ENCODE results near the gene ATP13A2. TPM values are rescaled to one million over a fixed set of nuclear protein-coding genes. Genes with fewer than 3 reads are reported as not detected.

ATP13A2 gene
- total RNA-seq, 1 experiment from 2014 or later, result 61.3 TPM

DNA sequence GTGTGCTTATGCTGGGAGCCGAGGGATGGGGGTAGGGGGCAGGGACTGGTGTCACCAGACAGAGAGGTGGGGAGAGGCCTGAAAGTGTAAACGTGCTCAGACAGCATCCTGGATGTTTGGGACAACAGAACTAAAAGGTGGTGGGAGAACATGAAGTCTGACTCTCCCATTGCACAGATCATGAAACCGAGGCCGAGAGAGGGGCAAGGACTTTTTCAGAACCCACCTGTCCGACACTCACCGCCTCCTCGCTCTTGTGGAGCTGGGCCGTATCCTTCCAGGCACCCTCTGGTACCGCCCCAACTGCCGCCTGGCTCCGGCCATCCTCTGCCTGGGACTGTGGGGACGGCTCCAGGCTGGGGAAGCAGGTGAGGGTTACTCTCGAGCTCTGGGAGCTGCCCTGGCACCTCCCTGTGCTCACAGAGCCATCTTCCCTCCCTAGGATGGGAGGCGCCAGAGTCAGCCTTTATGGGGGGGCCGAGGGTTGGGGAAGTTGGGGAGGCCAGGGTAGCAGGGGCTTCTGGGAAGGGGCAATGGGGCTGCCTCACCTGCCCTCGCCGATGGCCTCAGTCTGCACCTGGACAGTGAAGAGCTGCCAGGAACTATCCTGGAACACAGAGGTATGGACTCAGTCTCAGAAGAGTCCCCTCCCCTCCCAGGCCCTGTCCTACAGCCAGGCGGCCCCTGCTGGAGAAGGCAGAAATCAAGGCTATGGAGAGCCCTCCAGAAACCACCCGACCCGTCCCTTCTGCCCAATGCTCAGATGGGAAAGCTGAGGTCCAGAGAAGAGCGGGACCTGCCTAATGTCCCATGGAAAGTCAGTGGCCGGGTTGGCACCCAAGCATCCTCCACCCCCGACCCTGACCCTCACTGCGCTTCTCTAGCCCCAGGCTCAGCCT, 7.0 kb downstream of the ATP13A2 start:
- CTCF ChIA-PET, result interaction anchor here (0.9 to 1.2 kb wide), 2 partner anchors 43 to 53 kb away, joined by 3 to 6 read pairs; no protein-coding TSS in a partner anchor
- no TSS peak for BruUV-seq (replicated peaks)

DNA sequence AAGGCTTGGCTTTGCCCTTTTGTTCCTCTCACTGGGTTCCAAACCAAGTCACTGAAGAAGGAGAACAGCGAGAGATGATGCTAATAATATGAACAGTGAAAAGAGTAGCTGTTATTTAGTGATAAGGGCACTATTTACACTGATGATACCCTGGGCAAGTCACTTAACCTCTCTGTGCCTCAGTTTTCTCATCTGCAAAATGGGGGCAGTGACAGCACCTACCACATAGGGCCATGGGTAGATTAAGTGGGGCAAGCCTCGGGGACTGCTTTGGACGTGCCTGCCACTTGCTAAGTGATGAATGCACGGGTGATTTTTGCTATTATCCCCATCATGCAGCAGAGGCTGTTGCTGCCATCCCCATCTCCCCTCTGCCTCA, 9.2 kb downstream of the ATP13A2 start:
- intact Hi-C loops (cut with micrococcal nuclease), result loop anchor here (2.0 kb wide), 1 partner anchor 52 kb away; no protein-coding TSS in a partner anchor
- Mint-ChIP-seq H3K36me3 (ENCODE audit: insufficient read depth, unreplicated experiment) (peaks cover 52% of the 10 kb centered on the region), H3K9me3 (ENCODE audit: unreplicated experiment) (no peaks in the 10 kb centered on the region), H3K27me3 (ENCODE audit: insufficient read depth, unreplicated experiment) (no peaks in the 10 kb centered on the region), H3K27ac (ENCODE audit: low read depth, unreplicated experiment) (no peak overlapping the region), H3K4me1 (ENCODE audit: insufficient read depth, unreplicated experiment) (peaks cover 8% of the 10 kb centered on the region), H3K4me3 (ENCODE audit: unreplicated experiment) (no peak overlapping the region)
- ChIA-PET CTCF (interaction anchor here (0.6 kb wide), 2 partner anchors 37 to 52 kb away, joined by 3 to 4 read pairs; no protein-coding TSS in a partner anchor), POLR2A (interaction anchor here (0.7 to 0.9 kb wide), 2 partner anchors 21 to 23 kb away, joined by 3 read pairs; no protein-coding TSS in a partner anchor)
- no peak for DNase-seq (ENCODE audit: unreplicated experiment)
- TF ChIP-seq, protein P1, sequence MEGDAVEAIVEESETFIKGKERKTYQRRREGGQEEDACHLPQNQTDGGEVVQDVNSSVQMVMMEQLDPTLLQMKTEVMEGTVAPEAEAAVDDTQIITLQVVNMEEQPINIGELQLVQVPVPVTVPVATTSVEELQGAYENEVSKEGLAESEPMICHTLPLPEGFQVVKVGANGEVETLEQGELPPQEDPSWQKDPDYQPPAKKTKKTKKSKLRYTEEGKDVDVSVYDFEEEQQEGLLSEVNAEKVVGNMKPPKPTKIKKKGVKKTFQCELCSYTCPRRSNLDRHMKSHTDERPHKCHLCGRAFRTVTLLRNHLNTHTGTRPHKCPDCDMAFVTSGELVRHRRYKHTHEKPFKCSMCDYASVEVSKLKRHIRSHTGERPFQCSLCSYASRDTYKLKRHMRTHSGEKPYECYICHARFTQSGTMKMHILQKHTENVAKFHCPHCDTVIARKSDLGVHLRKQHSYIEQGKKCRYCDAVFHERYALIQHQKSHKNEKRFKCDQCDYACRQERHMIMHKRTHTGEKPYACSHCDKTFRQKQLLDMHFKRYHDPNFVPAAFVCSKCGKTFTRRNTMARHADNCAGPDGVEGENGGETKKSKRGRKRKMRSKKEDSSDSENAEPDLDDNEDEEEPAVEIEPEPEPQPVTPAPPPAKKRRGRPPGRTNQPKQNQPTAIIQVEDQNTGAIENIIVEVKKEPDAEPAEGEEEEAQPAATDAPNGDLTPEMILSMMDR (IDR thresholded peaks at IDR 0.05; ENCODE audit: unreplicated experiment), result no peak
- no TSS peak for BruUV-seq (replicated peaks)

More for the DNA sequence above, 7.0 kb downstream of the ATP13A2 start:
- peak overlapping the region; percentile 54 for H3K27ac Mint-ChIP-seq (ENCODE audit: low read depth, unreplicated experiment)
- POLR2A ChIA-PET, result interaction anchor here (0.7 to 1.5 kb wide), 8 partner anchors 8 to 56 kb away, joined by 3 to 8 read pairs (median 6); partner anchors contain the start of genes ATP13A2 and MFAP2
- H3K4me3 Mint-ChIP-seq (ENCODE audit: unreplicated experiment), result no peak overlapping the region
- H3K9me3 Mint-ChIP-seq (ENCODE audit: unreplicated experiment), result no peaks in the 10 kb centered on the region
- peaks cover 35% of the 10 kb centered on the region for H3K36me3 Mint-ChIP-seq (ENCODE audit: insufficient read depth, unreplicated experiment)
- H3K27me3 Mint-ChIP-seq (ENCODE audit: insufficient read depth, unreplicated experiment), result no peaks in the 10 kb centered on the region
- H3K4me1 Mint-ChIP-seq (ENCODE audit: insufficient read depth, unreplicated experiment), result peaks cover 8% of the 10 kb centered on the region
- intact Hi-C loops (cut with micrococcal nuclease), result no loop called here
- no peak for DNase-seq (ENCODE audit: unreplicated experiment)
- TF ChIP-seq, protein P1 (IDR thresholded peaks at IDR 0.05; ENCODE audit: unreplicated experiment), result no peak

DNA sequence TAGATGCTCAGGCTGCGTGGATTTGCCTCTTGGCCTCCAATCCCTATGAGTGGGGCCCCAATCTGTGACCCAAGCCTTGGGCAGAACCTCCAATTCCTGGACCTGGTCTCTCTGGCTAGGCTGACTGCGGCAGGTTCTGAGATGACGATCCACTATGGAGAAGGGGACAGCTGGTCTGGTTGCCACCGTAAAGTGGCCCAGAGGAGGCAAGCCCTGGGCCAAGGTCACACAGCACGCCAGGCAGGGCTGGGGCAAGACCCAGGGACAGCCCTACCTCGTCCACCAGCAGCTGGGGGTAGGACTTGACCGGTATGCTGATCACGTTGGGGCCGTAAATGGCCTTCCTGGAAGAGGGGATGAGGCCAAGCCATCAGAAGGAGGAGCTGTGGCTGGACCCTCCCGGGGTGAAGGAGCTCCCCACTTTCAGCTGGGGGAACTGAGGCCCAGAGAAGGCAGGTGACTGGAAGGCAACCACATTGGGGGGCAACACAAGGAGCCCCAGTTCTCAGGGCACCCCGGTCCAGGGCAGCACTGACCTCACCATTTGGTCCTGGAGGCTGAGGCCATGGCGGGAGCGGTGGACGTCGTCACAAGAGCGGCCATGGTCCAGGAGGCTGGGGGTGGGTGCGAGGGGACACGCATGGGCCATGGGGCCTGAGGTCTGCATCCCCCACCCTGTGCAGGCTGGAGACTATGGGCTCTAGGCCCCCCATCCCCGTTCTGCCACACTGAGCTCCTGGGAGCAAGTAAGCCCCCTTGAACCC, 9.8 kb downstream of the ATP13A2 start:
- Mint-ChIP-seq H3K36me3 (ENCODE audit: insufficient read depth, unreplicated experiment) (peaks cover 56% of the 10 kb centered on the region), H3K9me3 (ENCODE audit: unreplicated experiment) (no peaks in the 10 kb centered on the region), H3K4me3 (ENCODE audit: unreplicated experiment) (no peak overlapping the region), H3K27ac (ENCODE audit: low read depth, unreplicated experiment) (no peak overlapping the region), H3K4me1 (ENCODE audit: insufficient read depth, unreplicated experiment) (peaks cover 8% of the 10 kb centered on the region), H3K27me3 (ENCODE audit: insufficient read depth, unreplicated experiment) (no peaks in the 10 kb centered on the region)
- ChIA-PET POLR2A (interaction anchor here (0.7 to 0.9 kb wide), 2 partner anchors 20 to 23 kb away, joined by 3 read pairs; no protein-coding TSS in a partner anchor), CTCF (interaction anchor here (0.6 to 1.2 kb wide), 5 partner anchors 8 to 52 kb away, joined by 3 to 4 read pairs (median 3); no protein-coding TSS in a partner anchor)
- TF ChIP-seq, protein P1 (IDR thresholded peaks at IDR 0.05; ENCODE audit: unreplicated experiment), result no peak
- no peak for DNase-seq (ENCODE audit: unreplicated experiment)
- no TSS peak for BruUV-seq (replicated peaks)
- intact Hi-C loops (cut with micrococcal nuclease), result loop anchor here (2.0 kb wide), 1 partner anchor 51 kb away; no protein-coding TSS in a partner anchor

Data from MCF 10A (cell line).